Retinal pigment epithelial cell (primary cell): ENCODE results near the gene PFKP.
A peak's percentile ranks its signal among the peaks of the same experiment; 100 is the strongest.
"Not testable (repeated sequence)": the region's sequence is repeated elsewhere in the genome, so short reads cannot be mapped to it uniquely, and the experiment has no call there.

Experiments
- DNase-seq: peaks from one replicate; pipeline ENCODE4 v3.0.0-alpha.2; 2010; ENCODE audit warnings: low read depth
- H3K4me3 ChIP-seq: 2 replicates; pipeline ENCODE4 v1.5.1; 2011; ENCODE audit warnings: mild to moderate bottlenecking, low read length, control low read depth, moderate library complexity
- CTCF ChIP-seq: conservative IDR thresholded peaks from 2 replicates; pipeline ENCODE4 v1.5.1; 2011; ENCODE audit warnings: low read depth, low read length, control low read depth, inconsistent platforms

Gene PFKP

GRCh38 chr10:3169271-3169670, 101.9 kb downstream of the PFKP start:
- TF ChIP-seq CTCF = no peak
- no peak for DNase-seq
- H3K4me3 ChIP-seq = no peak overlapping the region

DNA sequence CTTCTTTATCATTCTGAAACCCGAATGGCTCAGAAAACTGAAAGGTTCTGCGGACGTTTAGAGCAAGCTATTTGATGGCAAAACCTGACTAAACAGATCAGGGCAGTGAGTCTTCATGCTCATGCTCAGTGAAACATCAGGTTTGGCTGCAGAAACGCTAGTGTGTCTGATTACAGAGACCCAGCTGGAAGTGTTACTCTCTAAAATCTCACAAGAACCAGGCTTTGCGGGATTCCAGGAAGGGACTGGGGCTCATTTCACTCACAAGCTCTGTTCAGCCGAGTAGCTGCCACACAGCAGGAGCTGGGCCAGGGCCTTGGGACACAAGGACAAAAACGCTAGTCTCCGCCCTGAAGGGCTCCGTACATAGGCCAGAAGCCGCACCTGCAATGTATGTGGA, 102.3 kb downstream of the PFKP start:
- no peak for TF ChIP-seq CTCF
- H3K4me3 ChIP-seq = no peak overlapping the region

GRCh38 chr10:3171488-3171887, 104.1 kb downstream of the PFKP start:
- H3K4me3 ChIP-seq = peak overlapping the region; percentile 74
- DNase-seq = not testable (repeated sequence)

More for the DNA sequence above, 102.3 kb downstream of the PFKP start:
- no peak for DNase-seq

GRCh38 chr10:3172081-3172445, 104.7 kb downstream of the PFKP start:
- peak overlapping the region; percentile 74 for H3K4me3 ChIP-seq
- no peak for DNase-seq
- no peak for TF ChIP-seq CTCF

DNA sequence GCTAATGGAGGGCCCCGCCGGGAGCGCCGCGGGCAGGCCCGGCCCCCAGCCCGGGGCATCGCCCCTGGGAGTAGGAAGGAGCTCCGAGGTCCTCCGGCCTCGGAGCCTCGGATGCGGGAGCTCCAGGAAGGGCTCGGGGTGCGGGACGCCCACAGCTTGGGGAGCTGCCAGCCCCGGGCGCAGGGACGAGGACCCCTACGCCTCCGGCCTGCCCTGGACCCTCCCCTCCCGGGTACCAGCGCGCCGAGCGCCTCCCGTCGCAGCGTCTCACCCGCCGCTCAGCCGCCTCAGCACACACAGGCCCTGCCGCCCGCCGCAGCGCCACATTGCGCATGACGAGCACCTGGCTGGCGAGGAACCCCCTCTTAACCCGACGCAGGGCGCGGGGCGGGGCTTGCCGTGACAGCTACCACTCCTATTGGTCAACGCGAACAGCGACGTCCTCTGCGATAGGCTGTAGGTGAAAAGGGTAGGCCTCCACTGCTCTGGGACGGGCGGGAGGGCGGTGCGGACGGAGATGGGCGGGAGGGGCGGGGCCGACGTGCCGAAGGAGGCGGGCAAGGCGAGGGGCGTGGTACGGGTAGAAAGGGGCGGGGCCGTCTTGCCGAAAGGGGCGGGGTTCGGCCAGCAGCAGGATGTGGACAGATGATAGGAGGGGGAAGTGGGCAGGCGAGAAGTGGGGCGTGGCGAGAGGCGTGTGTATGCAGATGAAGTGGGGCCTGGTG, 105.3 kb downstream of the PFKP start, which contains the start of gene PITRM1:
PITRM1 (minus strand) TSS at position 337 of the 725 bp plus-strand sequence; CDS start at position 327, 10 bp downstream.
- TF ChIP-seq CTCF = no peak
- H3K4me3 ChIP-seq = peak within 1 kb of the TSS; percentile 74
- DNase-seq = peak; percentile 97

GRCh38 chr10:3173171-3173878, 106.0 kb downstream of the PFKP start:
- H3K4me3 ChIP-seq = peak overlapping the region; percentile 61
- no peak for TF ChIP-seq CTCF
- DNase-seq = no peak

GRCh38 chr10:3178042-3178441, 110.7 kb downstream of the PFKP start:
- TF ChIP-seq CTCF = no peak
- no peak for DNase-seq
- H3K4me3 ChIP-seq = no peak overlapping the region
